Heart left ventricle (tissue), 13 donors: Measurements from ENCODE around the gene SYK.
A peak's percentile ranks its signal among the peaks of the same experiment; 100 is the strongest.

Experiments used
- POLR2A ChIP-seq, 2 donors: fragments of 450-650 bp; IDR thresholded peaks; one replicate each; pipeline ENCODE4 v1.6.1; 2017; ENCODE audit warnings: antibody characterized with exemption in 2 of 2, mild to moderate bottlenecking in 2 of 2, moderate library complexity in 2 of 2
- TF ChIP-seq, protein P1 (sequence below), 12 donors: fragments of 200-600 bp; sonication (generic) in 4 of 12; IDR thresholded peaks; one replicate each; pipeline versions ENCODE4 v1.5.0 to v1.8.0; 2018 to 2022; ENCODE audit warnings: antibody characterized with exemption in 12 of 12, mild to moderate bottlenecking in 5 of 12
- donor health status: ischemic (EF 13 %, LVEDD 7.1; RV severe dilation, severe dysfunction).
- donor health status: DM: no; HTN: yes; CAD: no.
- donor health status: DM: no; HTN: no; CAD: no.
- donor health status: ischemic (EF 25% LVEDD 6.9; RV normal size, moderate dysfunction).
- donor health status: ischemic (EF 25% LVEDD 5.7; RV mildly dilated, moderate dysfunction).
- donor health status: ischemic (EF 35%, LVEDD 5.7; RV mildly dilated, moderate dysfunction).
- donor health status: nonischemic (EF 11% LVEDD 7.7; RV severe dilation, severe dysfunction).
- donor health status: DM: yes; HTN: yes; CAD: no.
- donor health status: PGD.
- donor health status: ischemic (EF 29% LVEDD 5.4; RV normal size, mild dysfunction).
- donor health status: nonischemic (EF 23%, LVEDD 6.1; RV moderate dilation, normal function).

GRCh38 chr9:90773617-90774016 is 28.0 kb upstream of the SYK start:
- TF ChIP-seq, protein P1, sequence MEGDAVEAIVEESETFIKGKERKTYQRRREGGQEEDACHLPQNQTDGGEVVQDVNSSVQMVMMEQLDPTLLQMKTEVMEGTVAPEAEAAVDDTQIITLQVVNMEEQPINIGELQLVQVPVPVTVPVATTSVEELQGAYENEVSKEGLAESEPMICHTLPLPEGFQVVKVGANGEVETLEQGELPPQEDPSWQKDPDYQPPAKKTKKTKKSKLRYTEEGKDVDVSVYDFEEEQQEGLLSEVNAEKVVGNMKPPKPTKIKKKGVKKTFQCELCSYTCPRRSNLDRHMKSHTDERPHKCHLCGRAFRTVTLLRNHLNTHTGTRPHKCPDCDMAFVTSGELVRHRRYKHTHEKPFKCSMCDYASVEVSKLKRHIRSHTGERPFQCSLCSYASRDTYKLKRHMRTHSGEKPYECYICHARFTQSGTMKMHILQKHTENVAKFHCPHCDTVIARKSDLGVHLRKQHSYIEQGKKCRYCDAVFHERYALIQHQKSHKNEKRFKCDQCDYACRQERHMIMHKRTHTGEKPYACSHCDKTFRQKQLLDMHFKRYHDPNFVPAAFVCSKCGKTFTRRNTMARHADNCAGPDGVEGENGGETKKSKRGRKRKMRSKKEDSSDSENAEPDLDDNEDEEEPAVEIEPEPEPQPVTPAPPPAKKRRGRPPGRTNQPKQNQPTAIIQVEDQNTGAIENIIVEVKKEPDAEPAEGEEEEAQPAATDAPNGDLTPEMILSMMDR (IDR thresholded peaks at IDR 0.05): peak in 9 of 12 donors; percentile 15 to 42 (median 28)
- TF ChIP-seq POLR2A (IDR thresholded peaks at IDR 0.05): no peak
